ENCODE measurements around the gene NGF.

Gene NGF

DNA sequence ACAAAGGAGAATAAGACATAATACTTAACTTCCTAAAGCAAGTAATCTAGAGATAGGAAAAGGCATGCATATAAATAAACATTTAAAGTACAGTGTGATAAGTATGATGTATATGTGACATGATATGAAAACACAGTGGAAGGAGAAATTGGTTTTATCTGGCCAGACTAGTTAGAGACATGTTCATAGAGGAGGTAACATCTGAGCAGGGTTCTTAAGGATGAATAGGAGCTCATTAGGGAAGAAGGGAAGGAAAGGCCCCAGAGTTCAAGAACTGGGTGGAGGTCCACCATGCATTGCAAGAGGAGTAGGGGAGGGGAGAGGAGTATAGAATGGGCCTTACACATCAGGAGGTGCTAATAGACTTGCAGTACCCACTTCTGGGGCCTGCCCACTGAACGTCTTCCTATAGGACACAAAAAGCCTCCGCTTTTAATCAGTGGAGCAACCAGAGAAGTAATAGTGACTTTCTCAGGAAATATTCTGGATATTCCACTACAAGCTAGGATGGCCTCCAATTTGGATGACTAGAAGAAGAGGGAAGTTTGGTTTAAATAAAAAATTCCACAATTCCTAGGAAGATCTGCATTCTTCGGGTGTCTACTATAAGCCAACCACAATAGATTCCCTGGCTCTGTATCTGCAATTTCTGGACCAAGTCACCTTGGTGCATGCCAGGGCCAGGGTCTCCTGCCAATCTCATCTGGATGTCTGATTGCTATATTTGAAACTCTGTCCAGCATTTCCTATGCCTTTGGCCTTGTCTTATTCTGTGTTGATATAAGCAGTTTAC lies 41.9 kb downstream of the NGF start:
- no peak for DNase-seq (ENCODE audit: low read depth)
- in situ Hi-C loops (cut with HindIII; ENCODE audit: low sequenced_read_pairs): no loop called here

DNA sequence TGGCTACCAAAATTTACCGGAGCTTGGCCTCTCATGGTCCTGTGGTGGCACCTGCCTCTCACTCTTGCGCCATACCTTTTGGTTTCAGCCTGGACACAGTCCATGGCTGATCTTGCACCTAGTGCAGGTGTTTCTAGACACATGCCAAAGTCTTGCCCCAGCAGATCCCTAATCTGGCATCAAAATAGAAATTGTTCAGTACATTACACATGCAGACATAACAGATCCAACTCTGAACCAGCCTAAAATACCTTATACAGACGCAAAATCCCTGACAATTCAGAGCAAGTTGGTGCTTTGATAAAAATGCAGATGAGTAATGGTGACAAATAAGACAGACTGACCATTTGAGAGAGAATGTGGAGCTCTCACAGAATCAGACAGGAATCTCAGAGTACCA lies 44.1 kb downstream of the NGF start:
- in situ Hi-C loops (cut with HindIII; ENCODE audit: low sequenced_read_pairs): no loop called here
- TF ChIP-seq, protein P1, sequence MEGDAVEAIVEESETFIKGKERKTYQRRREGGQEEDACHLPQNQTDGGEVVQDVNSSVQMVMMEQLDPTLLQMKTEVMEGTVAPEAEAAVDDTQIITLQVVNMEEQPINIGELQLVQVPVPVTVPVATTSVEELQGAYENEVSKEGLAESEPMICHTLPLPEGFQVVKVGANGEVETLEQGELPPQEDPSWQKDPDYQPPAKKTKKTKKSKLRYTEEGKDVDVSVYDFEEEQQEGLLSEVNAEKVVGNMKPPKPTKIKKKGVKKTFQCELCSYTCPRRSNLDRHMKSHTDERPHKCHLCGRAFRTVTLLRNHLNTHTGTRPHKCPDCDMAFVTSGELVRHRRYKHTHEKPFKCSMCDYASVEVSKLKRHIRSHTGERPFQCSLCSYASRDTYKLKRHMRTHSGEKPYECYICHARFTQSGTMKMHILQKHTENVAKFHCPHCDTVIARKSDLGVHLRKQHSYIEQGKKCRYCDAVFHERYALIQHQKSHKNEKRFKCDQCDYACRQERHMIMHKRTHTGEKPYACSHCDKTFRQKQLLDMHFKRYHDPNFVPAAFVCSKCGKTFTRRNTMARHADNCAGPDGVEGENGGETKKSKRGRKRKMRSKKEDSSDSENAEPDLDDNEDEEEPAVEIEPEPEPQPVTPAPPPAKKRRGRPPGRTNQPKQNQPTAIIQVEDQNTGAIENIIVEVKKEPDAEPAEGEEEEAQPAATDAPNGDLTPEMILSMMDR (IDR thresholded peaks at IDR 0.05; ENCODE audit: low read depth, low read length, missing control alignments): no peak
- no peak overlapping the region for H3K4me3 ChIP-seq (ENCODE audit: low read depth, low read length)
- DNase-seq (ENCODE audit: low read depth): no peak

More for the DNA sequence above, 41.9 kb downstream of the NGF start:
- TF ChIP-seq, protein P1 (IDR thresholded peaks at IDR 0.05; ENCODE audit: low read depth, low read length, missing control alignments): no peak
- no peak overlapping the region for H3K4me3 ChIP-seq (ENCODE audit: low read depth, low read length)

DNA sequence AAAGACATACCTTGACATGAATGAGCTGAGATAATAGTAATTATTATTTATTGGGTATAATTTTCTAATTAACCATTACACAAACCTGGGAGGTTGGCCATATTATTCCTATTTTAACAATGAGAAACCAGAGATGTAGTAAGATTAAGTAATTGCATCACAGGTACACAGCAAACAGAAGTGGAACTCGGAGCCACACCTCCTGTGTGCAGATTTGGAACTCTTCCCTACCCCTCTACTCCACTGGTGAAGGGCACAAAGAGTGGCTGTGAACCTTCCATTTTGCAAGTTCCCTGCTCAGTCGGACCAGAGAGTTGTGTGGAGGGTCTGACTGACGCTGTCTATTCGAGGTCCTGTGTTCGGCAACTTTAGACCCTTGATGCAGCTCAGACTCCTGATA lies 45.0 kb downstream of the NGF start:
- in situ Hi-C loops (cut with HindIII; ENCODE audit: low sequenced_read_pairs): no loop called here
- TF ChIP-seq, protein P1 (IDR thresholded peaks at IDR 0.05; ENCODE audit: low read depth, low read length, missing control alignments): no peak

DNA sequence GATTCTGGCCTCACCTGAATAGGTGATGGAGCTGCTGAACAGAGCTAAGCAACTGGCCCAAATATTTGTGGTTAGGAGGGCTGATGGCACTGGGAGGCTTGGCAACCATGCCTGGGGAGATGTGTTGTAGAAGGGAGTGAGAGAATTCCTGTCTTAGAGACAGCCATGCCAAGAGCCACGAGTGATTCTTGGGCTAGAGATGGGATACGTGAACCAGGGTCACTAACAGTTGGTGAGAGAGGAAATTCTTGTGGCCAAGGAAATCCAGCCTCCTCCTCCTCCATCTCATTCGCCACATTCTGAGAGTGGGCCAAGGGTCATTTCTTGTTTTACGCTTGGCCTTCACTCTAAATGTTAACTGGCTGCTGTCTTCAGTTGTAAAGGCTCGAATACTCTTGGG lies 46.3 kb downstream of the NGF start:
- TF ChIP-seq, protein P1 (IDR thresholded peaks at IDR 0.05; ENCODE audit: low read depth, low read length, missing control alignments): no peak
- in situ Hi-C loops (cut with HindIII; ENCODE audit: low sequenced_read_pairs): no loop called here
- no peak overlapping the region for H3K4me3 ChIP-seq (ENCODE audit: low read depth, low read length)
- DNase-seq (ENCODE audit: low read depth): peak; percentile 67

More for the DNA sequence above, 45.0 kb downstream of the NGF start:
- H3K4me3 ChIP-seq (ENCODE audit: low read depth, low read length): no peak overlapping the region
- no peak for DNase-seq (ENCODE audit: low read depth)

DNA sequence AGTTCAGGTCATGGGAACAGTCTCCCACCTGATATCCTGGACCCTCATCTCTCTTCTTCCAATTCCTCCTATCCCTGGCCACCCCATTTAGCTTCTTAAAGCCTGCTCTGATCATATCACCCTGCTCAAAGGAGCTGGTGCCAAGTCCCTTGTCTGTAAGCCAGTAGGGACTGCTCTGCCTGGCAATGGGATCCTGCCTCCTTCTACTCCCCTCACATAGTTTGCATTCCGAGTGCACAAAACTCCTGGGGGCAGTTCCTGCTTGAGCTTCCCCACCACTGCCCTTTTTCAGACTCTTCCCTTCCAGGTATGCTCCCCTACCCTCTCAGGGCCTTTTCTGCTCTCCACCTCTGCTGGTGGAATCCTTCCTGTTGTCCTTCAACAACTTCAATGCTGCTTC lies 48.1 kb downstream of the NGF start:
- no peak for DNase-seq (ENCODE audit: low read depth)
- no peak overlapping the region for H3K4me3 ChIP-seq (ENCODE audit: low read depth, low read length)
- TF ChIP-seq, protein P1 (IDR thresholded peaks at IDR 0.05; ENCODE audit: low read depth, low read length, missing control alignments): no peak
- in situ Hi-C loops (cut with HindIII; ENCODE audit: low sequenced_read_pairs): no loop called here

DNA sequence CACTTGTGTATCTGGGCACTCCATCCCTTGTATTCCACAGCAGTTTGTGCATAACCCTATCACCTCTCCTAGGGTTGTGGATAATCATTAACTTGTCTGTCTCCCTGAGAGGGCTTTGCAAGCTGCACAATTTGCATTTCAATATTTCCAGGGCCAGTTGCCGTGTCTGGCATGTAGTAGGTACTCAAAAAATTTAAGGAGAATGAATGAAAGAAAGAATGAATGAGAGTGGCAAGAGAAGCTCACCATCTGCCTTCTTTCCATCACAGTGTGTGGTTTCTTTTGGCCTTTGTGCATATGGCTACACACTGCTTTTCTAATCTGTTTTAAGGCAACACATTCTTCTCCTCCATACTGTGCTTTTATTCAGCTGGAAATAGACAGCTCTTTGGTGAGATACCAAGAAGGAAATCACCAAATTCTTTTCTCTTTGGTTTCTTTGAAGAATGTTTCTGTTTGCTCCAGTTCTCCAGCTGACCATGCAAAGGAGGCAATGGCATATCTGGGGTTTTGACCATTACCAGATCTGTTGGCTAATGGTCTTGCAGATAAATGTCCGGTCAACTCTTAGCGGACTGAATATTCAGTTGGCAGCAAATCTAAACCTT lies 49.4 kb downstream of the NGF start:
- no peak overlapping the region for H3K4me3 ChIP-seq (ENCODE audit: low read depth, low read length)
- in situ Hi-C loops (cut with HindIII; ENCODE audit: low sequenced_read_pairs): no loop called here
- peak; percentile 53 for DNase-seq (ENCODE audit: low read depth)
- TF ChIP-seq, protein P1 (IDR thresholded peaks at IDR 0.05; ENCODE audit: low read depth, low read length, missing control alignments): no peak

All from astrocyte of the cerebellum (primary cell).